Transverse colon (tissue), 4 donors: ENCODE measurements around the gene HHLA2. TPM values are rescaled to one million over a fixed set of nuclear protein-coding genes. Genes with fewer than 3 reads are reported as not detected.

ENCODE experiments used
- DNase-seq: peaks from one replicate; pipeline ENCODE4 v3.0.0-alpha.2; 2019
- H3K27ac ChIP-seq, 4 donors: fragments of 200-600 bp; sonication (generic); 2 replicates each; pipeline ENCODE4 v1.5.1; 2016 to 2018; ENCODE audit warnings: inconsistent platforms in 4 of 4
- H3K27me3 ChIP-seq: fragments of 200-600 bp; sonication (generic); 2 replicates; pipeline ENCODE4 v1.5.1; 2017; ENCODE audit warnings: inconsistent platforms
- H3K36me3 ChIP-seq, 4 donors: fragments of 200-600 bp; sonication (generic); 2 replicates each; pipeline ENCODE4 v1.5.1; 2017 to 2019; ENCODE audit warnings: inconsistent platforms in 4 of 4
- H3K4me1 ChIP-seq, 4 donors: fragments of 200-600 bp; sonication (generic); 2 replicates each; pipeline ENCODE4 v1.5.1; 2017 to 2020; ENCODE audit warnings: inconsistent platforms in 4 of 4
- H3K4me3 ChIP-seq, 4 donors: fragments of 200-600 bp; sonication (generic); 1 replicate in 1 of 4; 2 replicates in 3 of 4; pipeline versions ENCODE4 v1.5.1 to v1.6.1; 2017 to 2019; ENCODE audit warnings: inconsistent platforms in 4 of 4
- H3K9me3 ChIP-seq, 2 donors: fragments of 200-600 bp; sonication (generic); 2 replicates each; pipeline ENCODE4 v1.5.1; 2017 to 2019; ENCODE audit warnings: inconsistent platforms in 2 of 2
- EP300 ChIP-seq: sonication (generic); formaldehyde crosslinking; IDR thresholded peaks from one replicate; pipeline ENCODE4 v1.6.1; 2017; ENCODE audit warnings: antibody characterized with exemption, low read depth
- POLR2A ChIP-seq: fragments of 450-650 bp; IDR thresholded peaks from one replicate; pipeline ENCODE4 v1.6.1; 2016; ENCODE audit warnings: antibody characterized with exemption, mild to moderate bottlenecking, moderate library complexity
- POLR2AphosphoS5 ChIP-seq, 3 donors: sonication (generic); formaldehyde crosslinking; IDR thresholded peaks; one replicate each; pipeline ENCODE4 v1.6.1; 2016; ENCODE audit warnings: antibody characterized with exemption in 3 of 3
- WGBS, 2 donors: methylation state at CpG; one replicate each; pipeline ENCODE4 v1.1.5; 2018; ENCODE audit warnings: low coverage in 1 of 2; 5-methylcytosine and 5-hydroxymethylcytosine counted together
- in situ Hi-C, 4 donors: fragments of 200-750 bp; cut with MboI; loops; one replicate each; pipeline versions ENCODE4 v1.15.0 to v1.15.1; 2017; ENCODE audit warnings: low sequenced_read_pairs in 3 of 4, low pct_ligation_motif_present in 1 of 4, low pct_unique_long_range_greater_than_20kb in 1 of 4
- intact Hi-C: fragments of 100-400 bp; cut with DNase I; formaldehyde crosslinking; loops from one replicate; pipeline ENCODE4 v1.15.1; 2023; ENCODE audit warnings: low total_unique reads
- total RNA-seq, 4 donors: library from RNA; depleted of rRNA; stranded (reverse); fragments of >200 nt; gene quantifications; one replicate each; pipeline ENCODE4 v1.1.0, GENCODE V29; 2016
- TF ChIP-seq, protein P1 (sequence below), 5 experiments: fragments of 200-600 bp in 3 of 5; fragments of 450-650 bp in 2 of 5; sonication (generic) in 3 of 5; IDR thresholded peaks; 1 replicate in 2 of 5; 2 replicates in 3 of 5; pipeline ENCODE4 v1.5.1; 2016 to 2017; ENCODE audit warnings: antibody characterized with exemption in 5 of 5, inconsistent platforms in 3 of 5, mild to moderate bottlenecking in 2 of 5, moderate library complexity in 1 of 5

HHLA2 gene
- total RNA-seq, 4 donors from 2014 or later = 26.7 to 226 (median 204) TPM

DNA sequence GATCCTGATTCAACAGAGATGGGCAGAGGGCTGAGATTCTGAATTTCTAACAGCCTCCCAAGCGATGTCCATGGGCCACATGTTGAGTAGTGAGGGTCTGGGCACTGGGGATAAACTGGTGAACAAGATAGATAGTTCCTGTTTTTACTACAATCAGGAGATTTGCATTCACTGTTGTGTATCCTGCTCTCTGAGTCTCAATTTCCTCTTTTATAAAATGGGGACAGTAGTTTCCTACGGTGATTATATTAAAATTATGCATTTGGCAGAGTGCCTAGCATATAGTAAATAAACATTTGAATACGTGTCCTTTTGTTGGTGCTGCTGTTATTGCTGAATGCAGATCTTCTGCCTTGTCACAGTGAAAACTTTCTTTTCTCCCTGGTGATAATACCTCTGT is 111.5 kb downstream of the HHLA2 start:
- Histone ChIP-seq H3K9me3 (no peaks in the 10 kb centered on the region), H3K27ac (peak overlapping the region; percentile 79 to 89 (median 84)), H3K4me3 (peak overlapping the region in 2 of 4 donors; percentile 8 to 33), H3K4me1 (peaks cover 13 to 76% (median 26%) of the 10 kb centered on the region in 4 donors), H3K27me3 (no peaks in the 10 kb centered on the region), H3K36me3 (no peaks in the 10 kb centered on the region)
- 30 to 33% methylated on average over 3 of the region's 3 CpGs for WGBS, 2 donors
- in situ Hi-C loops = loop anchor here in 1 of 4 donors (10.0 kb wide), 1 partner anchor 473 kb away; no protein-coding TSS in a partner anchor
- DNase-seq = no peak
- TF ChIP-seq POLR2A (no peak), EP300 (no peak)
- intact Hi-C loops = no loop called here

DNA sequence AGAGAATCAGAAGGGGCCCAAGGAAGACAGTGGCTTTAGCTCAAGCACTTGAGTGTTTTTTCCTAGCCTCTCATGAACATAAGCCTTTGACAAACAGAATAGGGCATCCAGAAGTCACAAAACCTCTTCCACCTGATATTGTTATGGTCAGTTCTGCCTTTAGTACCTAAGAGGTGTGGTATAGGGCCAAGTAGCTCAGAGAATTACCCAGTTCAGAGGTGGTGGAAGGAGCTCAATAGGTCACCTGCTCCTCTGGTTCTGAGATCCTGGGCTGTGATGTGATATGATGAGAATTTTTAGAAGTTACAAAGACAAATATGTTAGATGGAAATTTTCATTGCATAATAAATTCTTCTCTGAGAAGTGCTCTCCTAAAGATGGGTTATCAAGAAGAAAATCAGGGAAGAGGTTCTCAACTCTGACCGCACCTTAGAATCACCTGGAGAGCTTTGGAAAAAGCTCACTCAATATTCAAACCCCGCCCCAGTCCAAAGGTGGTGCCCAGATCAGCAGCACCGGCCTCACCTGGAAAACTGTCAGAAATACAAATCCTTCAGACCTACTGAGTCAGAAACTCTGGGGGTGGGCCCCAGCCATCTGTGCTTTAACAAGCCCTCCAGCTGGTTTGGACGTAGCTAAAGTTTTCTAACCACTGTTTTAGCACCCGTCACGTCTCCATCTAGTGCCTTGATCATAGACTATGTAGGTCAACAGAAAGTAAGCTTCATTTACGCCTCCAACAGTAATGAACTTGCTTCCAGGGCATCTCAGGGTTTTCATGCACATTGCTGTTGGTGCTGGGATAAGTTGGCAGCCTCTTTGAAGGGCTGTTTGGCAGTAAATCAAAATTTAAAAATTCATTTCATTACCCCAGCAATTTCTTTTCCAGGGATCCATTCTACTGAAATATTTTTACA is 112.8 kb downstream of the HHLA2 start:
- TF ChIP-seq EP300 (no peak), POLR2AphosphoS5 (IDR thresholded peaks at IDR 0.05) (peak in 1 of 3 donors; percentile 41), POLR2A (no peak)
- TF ChIP-seq, protein P1, sequence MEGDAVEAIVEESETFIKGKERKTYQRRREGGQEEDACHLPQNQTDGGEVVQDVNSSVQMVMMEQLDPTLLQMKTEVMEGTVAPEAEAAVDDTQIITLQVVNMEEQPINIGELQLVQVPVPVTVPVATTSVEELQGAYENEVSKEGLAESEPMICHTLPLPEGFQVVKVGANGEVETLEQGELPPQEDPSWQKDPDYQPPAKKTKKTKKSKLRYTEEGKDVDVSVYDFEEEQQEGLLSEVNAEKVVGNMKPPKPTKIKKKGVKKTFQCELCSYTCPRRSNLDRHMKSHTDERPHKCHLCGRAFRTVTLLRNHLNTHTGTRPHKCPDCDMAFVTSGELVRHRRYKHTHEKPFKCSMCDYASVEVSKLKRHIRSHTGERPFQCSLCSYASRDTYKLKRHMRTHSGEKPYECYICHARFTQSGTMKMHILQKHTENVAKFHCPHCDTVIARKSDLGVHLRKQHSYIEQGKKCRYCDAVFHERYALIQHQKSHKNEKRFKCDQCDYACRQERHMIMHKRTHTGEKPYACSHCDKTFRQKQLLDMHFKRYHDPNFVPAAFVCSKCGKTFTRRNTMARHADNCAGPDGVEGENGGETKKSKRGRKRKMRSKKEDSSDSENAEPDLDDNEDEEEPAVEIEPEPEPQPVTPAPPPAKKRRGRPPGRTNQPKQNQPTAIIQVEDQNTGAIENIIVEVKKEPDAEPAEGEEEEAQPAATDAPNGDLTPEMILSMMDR (IDR thresholded peaks at IDR 0.05) = no peak
- Histone ChIP-seq H3K4me1 (peaks cover 11 to 65% (median 21%) of the 10 kb centered on the region in 4 donors), H3K9me3 (no peaks in the 10 kb centered on the region), H3K4me3 (no peak overlapping the region), H3K27ac (peak overlapping the region; percentile 79 to 89 (median 84)), H3K36me3 (no peaks in the 10 kb centered on the region), H3K27me3 (no peaks in the 10 kb centered on the region)
- 61 to 64% methylated on average over 7 of the region's 7 CpGs for WGBS, 2 donors
- intact Hi-C loops = no loop called here
- in situ Hi-C loops = loop anchor here in 1 of 4 donors (10.0 kb wide), 1 partner anchor 474 kb away; no protein-coding TSS in a partner anchor
- peak; percentile 83 for DNase-seq

DNA sequence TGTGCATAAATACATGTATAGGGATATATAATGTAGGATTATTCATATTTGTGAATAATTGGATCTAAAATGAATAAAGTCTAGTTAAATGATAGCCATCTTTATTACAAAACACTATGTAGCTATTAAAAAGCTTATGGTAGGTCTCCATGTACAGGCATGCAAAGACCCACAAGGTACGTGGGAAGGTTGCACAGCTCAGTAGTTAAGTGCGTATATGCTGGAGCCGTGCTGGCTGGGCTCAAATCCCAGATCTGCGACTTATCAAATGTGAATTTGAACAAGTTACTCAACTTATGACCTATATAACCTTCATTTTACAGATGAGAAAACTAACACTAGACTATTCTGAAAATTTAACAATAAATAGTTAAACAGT is 113.4 kb downstream of the HHLA2 start:
- H3K4me3 ChIP-seq = no peak overlapping the region
- no peaks in the 10 kb centered on the region for H3K36me3 ChIP-seq
- in situ Hi-C loops = loop anchor here in 1 of 4 donors (10.0 kb wide), 1 partner anchor 475 kb away; no protein-coding TSS in a partner anchor
- H3K9me3 ChIP-seq = no peaks in the 10 kb centered on the region
- no peaks in the 10 kb centered on the region for H3K27me3 ChIP-seq
- DNase-seq = no peak
- peak overlapping the region; percentile 79 to 89 (median 84) for H3K27ac ChIP-seq
- intact Hi-C loops = no loop called here
- TF ChIP-seq POLR2A (no peak), EP300 (no peak), POLR2AphosphoS5 (IDR thresholded peaks at IDR 0.05) (no peak)
- TF ChIP-seq, protein P1 (IDR thresholded peaks at IDR 0.05) = no peak
- WGBS, 2 donors = 86 to 87% methylated on average over 4 of the region's 4 CpGs
- H3K4me1 ChIP-seq = peaks cover 6 to 59% (median 16%) of the 10 kb centered on the region in 4 donors

DNA sequence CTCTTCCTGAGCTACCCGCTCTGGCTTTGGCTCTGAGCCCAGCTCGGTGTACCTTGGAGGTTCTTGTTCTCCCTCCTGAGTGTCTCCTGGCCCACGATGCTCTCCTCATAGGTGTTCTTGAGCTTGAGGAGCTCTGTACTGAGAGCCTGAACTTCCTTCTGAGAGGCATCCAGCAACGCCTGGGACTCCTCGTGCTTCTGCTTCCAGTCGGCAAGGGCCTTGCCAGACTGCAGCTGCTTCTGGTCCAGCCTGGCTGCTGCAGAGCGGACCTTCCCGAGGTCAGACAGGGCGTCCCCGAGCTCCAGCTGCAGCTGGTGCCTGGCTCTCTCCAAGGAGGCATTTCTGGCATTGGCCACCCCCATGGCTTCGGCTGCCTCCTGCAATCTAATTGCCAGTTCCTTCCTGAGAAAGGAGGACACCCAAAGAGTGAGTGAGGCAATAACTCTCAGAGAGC is 114.2 kb downstream of the HHLA2 start:
- no peak overlapping the region for H3K27ac ChIP-seq
- no peaks in the 10 kb centered on the region for H3K36me3 ChIP-seq
- no peaks in the 10 kb centered on the region for H3K27me3 ChIP-seq
- no peaks in the 10 kb centered on the region for H3K9me3 ChIP-seq
- no peak overlapping the region for H3K4me3 ChIP-seq
- intact Hi-C loops = no loop called here
- in situ Hi-C loops = no loop called here
- TF ChIP-seq, protein P1 (IDR thresholded peaks at IDR 0.05) = no peak
- TF ChIP-seq EP300 (no peak), POLR2A (no peak), POLR2AphosphoS5 (IDR thresholded peaks at IDR 0.05) (no peak)
- DNase-seq = no peak
- 88 to 94% methylated on average over 3 to 10 of the region's 11 CpGs for WGBS, 2 donors
- H3K4me1 ChIP-seq = peaks cover 3 to 51% (median 12%) of the 10 kb centered on the region in 4 donors
